Activated T-cell treated with anti-CD3 and anti-CD28 coated beads, Interleukin-2, amount 50 U/mL, for 1 hour (primary cell): Measurements from ENCODE around the gene EMB.
A peak's percentile ranks its signal among the peaks of the same experiment; 100 is the strongest.
"Not testable (repeated sequence)": the region's sequence is repeated elsewhere in the genome, so short reads cannot be mapped to it uniquely, and the experiment has no call there.

Experiments
- DNase-seq: peaks from one replicate; pipeline ENCODE4 v3.0.0-alpha.2; 2020

The EMB gene, protein sequence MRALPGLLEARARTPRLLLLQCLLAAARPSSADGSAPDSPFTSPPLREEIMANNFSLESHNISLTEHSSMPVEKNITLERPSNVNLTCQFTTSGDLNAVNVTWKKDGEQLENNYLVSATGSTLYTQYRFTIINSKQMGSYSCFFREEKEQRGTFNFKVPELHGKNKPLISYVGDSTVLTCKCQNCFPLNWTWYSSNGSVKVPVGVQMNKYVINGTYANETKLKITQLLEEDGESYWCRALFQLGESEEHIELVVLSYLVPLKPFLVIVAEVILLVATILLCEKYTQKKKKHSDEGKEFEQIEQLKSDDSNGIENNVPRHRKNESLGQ

DNA sequence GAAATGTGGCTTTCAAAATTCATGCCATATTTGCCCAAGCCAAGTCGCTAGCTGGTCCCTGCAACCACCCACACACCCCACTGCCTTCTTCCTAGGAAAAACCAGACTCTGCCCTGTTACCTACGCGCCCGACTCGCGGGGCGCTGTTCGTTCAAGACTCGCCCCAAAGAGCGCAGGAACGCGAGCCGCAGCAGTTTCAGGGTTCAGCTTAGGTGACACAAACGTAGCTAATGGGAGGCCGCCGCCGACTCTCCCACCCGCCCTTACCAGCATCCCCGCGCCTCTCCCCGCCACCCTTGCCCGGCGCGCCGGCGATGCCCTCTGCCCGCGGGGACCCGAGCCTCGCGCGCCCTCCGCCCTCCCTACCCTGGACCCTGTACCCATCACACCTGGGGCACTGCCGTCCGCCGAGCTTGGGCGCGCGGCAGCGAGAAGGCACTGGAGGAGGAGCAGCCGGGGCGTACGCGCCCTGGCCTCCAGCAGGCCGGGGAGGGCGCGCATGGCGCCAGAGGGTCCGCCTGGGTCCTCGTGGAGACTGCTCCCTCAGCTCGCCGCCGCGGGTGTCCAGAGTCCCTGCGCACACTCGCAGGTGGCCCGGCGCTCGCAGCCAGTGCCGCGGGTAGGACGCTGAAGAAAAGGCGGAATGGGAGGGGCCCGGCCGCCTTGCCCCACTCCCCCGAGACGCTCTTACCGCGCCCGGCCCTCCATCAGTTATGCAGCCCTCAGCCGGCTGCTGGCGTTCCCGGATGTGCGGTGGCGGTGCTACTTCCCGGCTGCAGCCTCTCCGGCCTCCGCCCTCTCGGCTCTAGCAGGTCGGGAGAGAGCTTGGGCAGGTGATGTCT, at the start of gene EMB:
Gene EMB, minus strand, starts transcription at position 638 of the 842 bp plus-strand sequence. Its CDS starts 137 bp downstream, at position 501.
- DNase-seq = peak; percentile 82

DNA sequence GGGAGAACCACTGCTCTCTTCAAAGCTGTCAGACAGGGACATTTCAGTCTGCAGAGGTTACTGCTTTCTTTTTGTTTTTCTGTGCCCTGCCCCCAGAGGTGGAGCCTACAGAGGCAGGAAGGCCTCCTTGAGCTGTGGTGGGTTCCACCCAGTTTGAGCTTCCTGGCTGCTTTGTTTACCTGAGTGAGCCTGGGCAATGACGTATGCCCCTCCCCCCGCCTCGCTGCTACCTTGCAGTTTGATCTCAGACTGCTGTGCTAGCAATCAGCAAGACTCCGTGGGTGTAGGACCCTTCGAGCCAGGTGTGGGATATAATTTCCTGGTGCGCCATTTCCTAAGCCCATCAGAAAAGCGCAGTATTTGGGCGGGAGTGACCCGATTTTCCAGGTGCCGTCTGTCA, 48.4 kb upstream of the EMB start:
- DNase-seq = peak; percentile 29

GRCh38 chr5:50478790-50479189, 37.7 kb upstream of the EMB start:
- not testable (repeated sequence) for DNase-seq

- no peak for DNase-seq
Observed at GRCh38 chr5:50476549-50476948, 35.5 kb upstream of the EMB start.

DNA sequence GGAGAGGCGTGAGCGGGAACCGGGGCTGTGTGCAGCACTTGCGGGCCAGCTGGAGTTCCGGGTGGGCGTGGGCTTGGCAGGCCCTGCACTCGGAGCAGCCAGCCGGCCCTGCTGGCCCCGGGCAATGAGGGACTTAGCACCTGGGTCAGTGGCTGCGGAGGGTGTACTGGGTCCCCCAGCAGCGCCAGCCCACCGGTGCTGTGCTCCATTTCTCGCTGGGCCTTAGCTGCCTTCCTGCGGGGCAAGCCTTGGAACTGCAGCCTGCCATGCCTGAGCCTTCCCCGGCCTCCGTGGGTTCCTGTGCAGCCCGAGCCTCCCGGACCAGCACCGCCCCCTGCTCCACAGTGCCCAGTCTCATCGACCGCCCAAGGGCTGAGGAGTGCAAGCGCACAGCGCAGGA, 23.9 kb upstream of the EMB start:
- not testable (repeated sequence) for DNase-seq

DNA sequence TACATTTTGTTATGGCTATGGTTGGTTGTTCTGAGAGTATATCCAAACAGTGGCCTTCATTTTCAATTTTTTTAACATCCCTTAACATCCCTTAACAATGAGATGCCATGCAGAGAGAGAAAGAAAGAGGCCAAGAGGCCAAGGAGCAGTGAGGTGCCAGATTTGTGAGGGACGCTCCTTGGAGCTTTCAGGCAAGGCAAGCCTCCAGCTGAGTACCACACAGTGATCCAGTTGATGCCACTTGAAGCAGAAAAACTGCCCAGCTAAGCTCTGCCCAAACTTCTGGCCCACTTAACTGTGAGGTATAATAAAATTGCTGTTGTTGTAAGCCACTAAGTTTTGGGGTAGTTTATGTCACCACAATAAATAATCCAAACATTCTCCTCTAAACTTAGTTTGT, 22.6 kb upstream of the EMB start:
- DNase-seq = no peak

- no peak for DNase-seq
Observed at GRCh38 chr5:50463047-50463446, 22.0 kb upstream of the EMB start.

GRCh38 chr5:50462579-50462978, 21.5 kb upstream of the EMB start:
- DNase-seq = not testable (repeated sequence)

DNA sequence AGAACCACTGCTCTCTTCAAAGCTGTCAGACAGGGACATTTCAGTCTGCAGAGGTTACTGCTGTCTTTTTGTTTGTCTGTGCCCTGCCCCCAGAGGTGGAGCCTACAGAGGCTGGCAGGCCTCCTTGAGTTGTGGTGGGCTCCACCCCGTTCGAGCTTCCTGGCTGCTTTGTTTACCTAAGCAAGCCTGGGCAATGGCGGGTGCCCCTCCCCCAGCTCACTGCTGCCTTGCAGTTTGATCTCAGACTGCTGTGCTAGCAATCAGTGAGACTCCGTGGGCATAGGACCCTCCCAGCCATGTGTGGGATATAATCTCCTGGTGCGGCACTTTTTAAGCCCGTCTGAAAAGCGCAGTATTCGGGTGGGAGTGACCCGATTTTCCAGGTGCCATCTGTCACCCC, 17.3 kb upstream of the EMB start:
- DNase-seq = not testable (repeated sequence)

DNA sequence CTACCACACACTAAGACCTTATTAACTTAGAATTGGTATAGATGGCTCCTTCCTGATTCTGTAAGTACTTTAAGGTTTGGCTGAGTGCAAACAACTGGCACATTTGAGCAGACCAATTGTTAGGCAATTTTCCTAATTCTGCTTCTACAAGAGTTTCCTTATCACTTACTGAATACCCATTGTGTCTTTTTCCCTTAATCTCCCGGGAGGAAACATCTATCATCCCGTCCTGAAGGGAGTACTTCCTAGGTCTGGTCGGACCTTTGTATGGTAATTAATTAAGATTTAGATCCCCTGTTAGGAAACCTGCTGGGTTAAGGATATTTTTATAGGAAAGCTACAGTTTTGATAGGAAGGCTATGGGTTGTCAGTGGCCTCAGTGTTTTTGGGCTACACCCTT, 8.2 kb upstream of the EMB start:
- DNase-seq = not testable (repeated sequence)

DNA sequence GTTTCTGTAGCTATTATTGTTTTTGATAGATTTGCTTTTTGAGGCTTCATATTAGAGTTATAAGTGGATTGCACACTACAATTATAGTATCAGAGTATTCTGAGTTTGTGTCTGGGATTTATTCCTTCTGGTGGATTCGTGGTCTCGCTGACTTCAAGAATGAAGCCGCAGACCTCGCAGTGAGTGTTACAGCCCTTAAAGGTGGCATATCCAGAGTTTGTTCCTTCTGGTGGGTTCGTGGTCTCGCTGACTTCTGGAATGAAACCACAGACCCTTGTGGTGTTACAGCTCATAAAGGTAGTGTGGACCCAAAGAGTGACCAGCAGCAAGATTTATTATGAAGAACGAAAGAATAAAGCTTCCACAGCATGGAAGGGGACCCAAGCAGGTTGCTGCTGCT, 6.9 kb upstream of the EMB start:
- DNase-seq = no peak

- DNase-seq = no peak
Observed at GRCh38 chr5:50447228-50447627, 6.1 kb upstream of the EMB start.

DNA sequence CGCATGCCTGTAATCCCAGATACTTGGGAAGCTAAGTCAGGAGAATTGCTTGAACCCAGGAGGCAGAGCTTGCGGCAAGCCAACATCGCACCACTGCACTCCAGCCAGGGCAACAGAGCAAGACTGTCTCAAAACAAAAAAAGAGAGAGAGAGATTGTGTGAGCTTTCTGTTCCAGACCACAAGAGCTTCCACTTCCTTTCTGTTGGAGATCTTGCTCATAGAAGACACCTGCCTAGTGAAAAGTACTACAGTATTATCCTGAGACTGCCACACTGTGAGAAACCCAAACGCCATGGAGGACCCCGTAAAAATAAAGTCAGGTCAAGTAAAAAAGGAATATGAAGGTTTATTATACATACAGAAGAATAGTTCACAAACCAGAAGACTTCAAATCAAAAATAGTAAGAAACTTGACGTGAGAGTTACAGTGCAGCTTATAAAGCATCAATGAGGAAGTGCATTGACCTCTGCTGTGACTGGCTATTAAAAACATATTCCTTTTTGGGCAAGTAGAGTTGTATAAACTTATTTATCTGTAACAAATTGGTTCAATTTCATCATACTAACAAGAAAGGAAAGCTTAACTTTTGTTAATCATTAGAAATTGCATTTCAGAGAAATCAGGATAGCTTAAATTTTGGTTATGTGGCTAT, 4.3 kb upstream of the EMB start:
- peak; percentile 36 for DNase-seq

DNA sequence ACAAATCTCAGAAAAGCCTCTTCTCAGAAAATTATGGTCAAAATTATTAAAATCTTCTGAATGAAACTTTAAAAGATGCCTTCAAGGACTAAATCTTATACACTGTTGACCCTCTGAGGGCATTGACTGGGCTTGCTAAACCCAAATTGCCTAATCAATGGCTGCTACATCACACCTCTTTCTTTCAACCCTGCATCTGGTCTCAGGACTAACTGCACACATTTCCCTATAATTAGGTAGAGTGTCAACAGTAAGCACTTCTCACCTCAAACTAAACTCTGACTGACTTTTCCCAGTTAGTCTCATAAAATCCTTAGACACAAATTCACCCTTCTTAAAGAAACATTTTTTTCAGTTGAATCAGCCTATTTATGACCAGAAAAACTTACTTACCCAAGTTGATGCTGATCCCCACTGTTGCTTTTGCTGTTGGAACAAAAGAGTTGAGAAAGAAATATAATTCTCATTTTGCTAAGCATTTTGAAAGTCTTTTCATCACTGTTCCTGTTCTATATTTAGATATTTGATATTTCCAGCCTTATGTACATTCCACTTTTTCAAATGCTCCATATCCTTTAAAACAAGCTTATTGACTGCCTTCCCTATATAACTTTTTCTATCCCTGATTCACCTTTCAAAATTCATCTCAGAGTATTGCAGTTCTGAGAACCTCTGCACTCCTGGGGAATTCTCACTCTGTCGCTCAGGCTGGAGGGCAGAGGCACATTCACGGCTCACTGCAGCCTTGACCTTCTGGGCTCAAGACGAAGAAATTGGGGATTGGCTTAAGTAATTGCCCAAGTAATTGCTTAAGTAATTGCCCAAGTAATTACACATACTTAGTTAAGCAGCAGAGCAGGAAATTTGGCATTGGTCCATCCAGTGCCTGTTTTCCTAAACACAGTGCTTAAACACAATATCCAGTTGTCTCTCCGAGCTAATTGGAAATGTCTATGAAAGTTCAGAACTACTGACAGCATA, 1.8 kb upstream of the EMB start:
- not testable (repeated sequence) for DNase-seq

GRCh38 chr5:50441493-50441955, 436 bp upstream of the EMB start:
- DNase-seq = no peak

- DNase-seq = no peak
Observed at GRCh38 chr5:50439221-50439620, 1.9 kb downstream of the EMB start.

- DNase-seq = not testable (repeated sequence)
Observed at GRCh38 chr5:50438060-50438459, 3.0 kb downstream of the EMB start.

DNA sequence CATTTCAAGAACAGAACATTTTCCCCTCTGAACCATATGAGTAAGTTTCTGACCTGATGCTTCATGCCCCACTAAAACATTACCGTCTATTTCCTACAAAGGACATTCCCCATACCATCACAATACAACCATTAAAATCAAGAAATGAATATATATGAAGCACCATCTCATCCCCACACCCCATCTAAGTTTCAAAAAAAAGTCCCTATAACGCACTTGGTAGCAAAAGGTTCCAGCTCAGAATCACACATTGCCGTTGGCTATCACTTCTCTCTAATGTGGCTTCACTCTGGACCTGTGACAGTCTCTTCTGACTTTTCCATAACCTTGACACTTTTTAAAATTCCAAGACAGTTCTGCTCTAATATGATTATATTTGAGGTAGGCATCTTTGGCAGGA, 5.9 kb downstream of the EMB start:
- no peak for DNase-seq

DNA sequence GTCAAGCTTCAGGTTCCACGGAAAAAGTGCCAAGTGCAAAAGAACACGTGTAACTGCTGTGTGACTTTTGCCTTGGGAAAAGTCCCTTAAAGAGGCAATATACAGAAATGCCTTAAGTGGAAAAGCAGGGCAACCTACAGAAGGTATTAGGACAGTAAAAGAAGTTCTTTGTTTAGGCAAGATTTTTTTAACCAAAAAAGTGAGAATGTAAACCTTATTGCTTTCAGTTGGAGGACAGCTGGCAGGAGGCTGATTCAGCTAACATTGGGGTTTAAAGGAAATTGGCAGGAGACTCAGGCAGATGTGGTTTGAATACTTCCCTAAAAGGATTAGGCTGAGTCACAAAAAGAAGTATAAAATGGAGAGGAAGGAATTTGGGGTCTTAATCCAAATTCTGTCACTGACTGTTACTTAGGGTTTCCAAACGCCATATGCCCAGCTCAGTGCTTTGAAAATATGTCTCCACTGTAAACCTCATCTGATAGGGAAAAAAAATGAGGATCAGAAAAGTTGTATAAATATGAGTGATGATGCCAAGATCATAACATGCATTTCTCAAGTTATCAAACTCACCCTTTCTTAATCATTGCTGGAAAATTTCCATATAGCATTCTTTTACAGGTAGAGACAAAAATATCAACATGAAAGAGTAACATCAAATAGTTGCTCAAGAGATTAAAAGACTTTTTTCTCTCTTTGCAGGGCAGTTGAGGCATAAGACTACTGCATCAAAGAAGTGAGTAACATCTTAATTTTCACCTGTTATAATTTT, 9.8 kb downstream of the EMB start:
- not testable (repeated sequence) for DNase-seq

DNA sequence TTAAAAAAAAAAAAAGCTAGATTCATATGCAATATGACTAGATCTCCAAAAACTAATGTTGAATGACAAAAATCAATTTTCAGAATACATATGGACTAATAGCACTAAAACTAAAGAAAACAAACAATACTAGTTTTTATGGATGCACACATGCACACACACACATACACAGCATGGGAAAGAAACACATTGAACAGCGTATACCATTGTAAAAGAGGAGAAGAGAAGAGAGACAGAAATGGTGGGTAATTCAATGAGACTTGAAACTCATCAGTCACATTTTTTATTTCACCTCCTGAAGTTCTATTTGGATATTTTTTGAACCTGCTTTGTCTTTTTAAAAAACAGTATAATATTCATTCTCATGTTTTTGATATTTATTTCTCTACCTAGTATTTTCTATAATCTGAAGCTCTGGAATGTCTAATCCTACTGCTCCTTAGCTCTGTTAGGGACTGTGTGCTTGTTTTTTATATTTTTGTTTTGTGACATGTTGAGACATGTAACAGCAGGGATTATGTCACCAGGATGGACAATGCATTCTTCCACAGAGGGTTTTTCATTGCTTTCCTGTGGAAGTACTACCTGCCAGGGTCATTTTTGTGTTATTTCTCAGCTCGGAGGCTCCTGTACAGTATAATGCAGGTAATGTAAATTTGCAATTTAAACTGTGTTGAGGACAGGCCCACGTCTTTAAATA, 17.8 kb downstream of the EMB start:
- DNase-seq = not testable (repeated sequence)
